ENCODE results near the gene TNRC6A. TPM values are rescaled to one million over a fixed set of nuclear protein-coding genes. Genes with fewer than 3 reads are reported as not detected.
A peak's percentile ranks its signal among the peaks of the same experiment; 100 is the strongest.

TNRC6A gene
- total and polyA plus RNA-seq, 4 donors: 9.3 to 42.3 (median 22.9) TPM

DNA sequence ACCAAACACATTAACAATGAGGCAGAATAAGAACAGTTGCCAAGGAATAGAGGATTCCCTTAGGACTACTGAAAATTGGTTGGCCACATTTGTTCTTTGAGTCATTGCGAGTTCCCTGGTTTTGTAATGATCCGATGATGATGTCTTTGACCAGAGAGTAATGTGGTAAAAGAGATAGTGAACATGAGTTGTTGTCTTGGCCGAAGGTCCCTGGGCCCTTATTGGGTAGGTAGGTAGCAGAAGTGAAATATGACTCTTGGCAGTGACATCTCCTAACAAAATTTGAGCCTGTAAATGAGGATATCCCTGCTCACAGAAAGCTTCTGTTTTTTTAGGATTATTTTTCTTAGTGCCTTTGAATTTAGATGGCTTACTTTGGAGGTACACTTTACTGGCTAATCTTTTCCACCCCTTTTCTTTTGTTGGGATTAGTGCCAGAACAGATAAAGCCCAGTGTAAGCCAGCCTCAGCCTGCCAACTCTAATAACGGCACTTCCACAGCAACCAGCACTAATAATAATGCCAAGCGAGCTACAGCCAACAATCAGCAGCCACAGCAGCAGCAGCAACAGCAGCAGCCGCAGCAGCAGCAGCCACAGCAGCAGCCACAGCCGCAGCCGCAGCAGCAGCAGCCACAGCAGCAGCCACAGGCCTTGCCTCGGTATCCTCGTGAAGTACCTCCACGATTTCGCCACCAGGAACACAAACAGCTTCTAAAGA is 47.2 kb downstream of the TNRC6A start:
- TF ChIP-seq FOXA2 (IDR thresholded peaks at IDR 0.05) (no peak), TAF1 (conservative IDR thresholded peaks at IDR 0.05) (no peak), HNF4G (IDR thresholded peaks at IDR 0.05) (no peak), NR2F2 (IDR thresholded peaks at IDR 0.05) (no peak), HNF4A (conservative IDR thresholded peaks at IDR 0.05) (peak; percentile 30 to 33), RAD21 (IDR thresholded peaks at IDR 0.05) (no peak), JUND (IDR thresholded peaks at IDR 0.05) (no peak), FOXA1 (IDR thresholded peaks at IDR 0.05) (no peak), RXRA (IDR thresholded peaks at IDR 0.05) (peak in 1 of 2 donors; percentile 17)
- TF ChIP-seq, protein P1, sequence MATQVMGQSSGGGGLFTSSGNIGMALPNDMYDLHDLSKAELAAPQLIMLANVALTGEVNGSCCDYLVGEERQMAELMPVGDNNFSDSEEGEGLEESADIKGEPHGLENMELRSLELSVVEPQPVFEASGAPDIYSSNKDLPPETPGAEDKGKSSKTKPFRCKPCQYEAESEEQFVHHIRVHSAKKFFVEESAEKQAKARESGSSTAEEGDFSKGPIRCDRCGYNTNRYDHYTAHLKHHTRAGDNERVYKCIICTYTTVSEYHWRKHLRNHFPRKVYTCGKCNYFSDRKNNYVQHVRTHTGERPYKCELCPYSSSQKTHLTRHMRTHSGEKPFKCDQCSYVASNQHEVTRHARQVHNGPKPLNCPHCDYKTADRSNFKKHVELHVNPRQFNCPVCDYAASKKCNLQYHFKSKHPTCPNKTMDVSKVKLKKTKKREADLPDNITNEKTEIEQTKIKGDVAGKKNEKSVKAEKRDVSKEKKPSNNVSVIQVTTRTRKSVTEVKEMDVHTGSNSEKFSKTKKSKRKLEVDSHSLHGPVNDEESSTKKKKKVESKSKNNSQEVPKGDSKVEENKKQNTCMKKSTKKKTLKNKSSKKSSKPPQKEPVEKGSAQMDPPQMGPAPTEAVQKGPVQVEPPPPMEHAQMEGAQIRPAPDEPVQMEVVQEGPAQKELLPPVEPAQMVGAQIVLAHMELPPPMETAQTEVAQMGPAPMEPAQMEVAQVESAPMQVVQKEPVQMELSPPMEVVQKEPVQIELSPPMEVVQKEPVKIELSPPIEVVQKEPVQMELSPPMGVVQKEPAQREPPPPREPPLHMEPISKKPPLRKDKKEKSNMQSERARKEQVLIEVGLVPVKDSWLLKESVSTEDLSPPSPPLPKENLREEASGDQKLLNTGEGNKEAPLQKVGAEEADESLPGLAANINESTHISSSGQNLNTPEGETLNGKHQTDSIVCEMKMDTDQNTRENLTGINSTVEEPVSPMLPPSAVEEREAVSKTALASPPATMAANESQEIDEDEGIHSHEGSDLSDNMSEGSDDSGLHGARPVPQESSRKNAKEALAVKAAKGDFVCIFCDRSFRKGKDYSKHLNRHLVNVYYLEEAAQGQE (IDR thresholded peaks at IDR 0.05): peak; percentile 31
- TF ChIP-seq, protein P2, sequence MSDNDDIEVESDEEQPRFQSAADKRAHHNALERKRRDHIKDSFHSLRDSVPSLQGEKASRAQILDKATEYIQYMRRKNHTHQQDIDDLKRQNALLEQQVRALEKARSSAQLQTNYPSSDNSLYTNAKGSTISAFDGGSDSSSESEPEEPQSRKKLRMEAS (IDR thresholded peaks at IDR 0.05): no peak
- TF ChIP-seq, protein P3, sequence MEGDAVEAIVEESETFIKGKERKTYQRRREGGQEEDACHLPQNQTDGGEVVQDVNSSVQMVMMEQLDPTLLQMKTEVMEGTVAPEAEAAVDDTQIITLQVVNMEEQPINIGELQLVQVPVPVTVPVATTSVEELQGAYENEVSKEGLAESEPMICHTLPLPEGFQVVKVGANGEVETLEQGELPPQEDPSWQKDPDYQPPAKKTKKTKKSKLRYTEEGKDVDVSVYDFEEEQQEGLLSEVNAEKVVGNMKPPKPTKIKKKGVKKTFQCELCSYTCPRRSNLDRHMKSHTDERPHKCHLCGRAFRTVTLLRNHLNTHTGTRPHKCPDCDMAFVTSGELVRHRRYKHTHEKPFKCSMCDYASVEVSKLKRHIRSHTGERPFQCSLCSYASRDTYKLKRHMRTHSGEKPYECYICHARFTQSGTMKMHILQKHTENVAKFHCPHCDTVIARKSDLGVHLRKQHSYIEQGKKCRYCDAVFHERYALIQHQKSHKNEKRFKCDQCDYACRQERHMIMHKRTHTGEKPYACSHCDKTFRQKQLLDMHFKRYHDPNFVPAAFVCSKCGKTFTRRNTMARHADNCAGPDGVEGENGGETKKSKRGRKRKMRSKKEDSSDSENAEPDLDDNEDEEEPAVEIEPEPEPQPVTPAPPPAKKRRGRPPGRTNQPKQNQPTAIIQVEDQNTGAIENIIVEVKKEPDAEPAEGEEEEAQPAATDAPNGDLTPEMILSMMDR (IDR thresholded peaks at IDR 0.05; ENCODE audit: low read depth, low read length, missing input control): no peak
- Histone ChIP-seq H3K27ac (ENCODE audit: low read depth in 1 of 2, low read length in 2 of 2) (peak overlapping the region; percentile 63 to 71), H3K36me3 (ENCODE audit: control insufficient read depth in 4 of 4, insufficient read depth in 3 of 4, low read depth in 1 of 4, low read length in 3 of 4) (peaks cover 8 to 41% (median 25%) of the 10 kb centered on the region in 4 donors), H3K27me3 (ENCODE audit: control insufficient read depth in 4 of 4, insufficient read depth in 4 of 4, low read length in 3 of 4) (no peaks in the 10 kb centered on the region), H3K4me1 (ENCODE audit: control insufficient read depth in 4 of 4, insufficient read depth in 4 of 4, low read length in 3 of 4) (peaks cover 16 to 38% (median 23%) of the 10 kb centered on the region in 4 donors), H3K9ac (ENCODE audit: low read depth in 1 of 2, low read length in 2 of 2) (no peak overlapping the region), H3K9me3 (ENCODE audit: control insufficient read depth in 4 of 4, low read length in 3 of 4) (no peaks in the 10 kb centered on the region), H3K4me3 (ENCODE audit: low read depth in 1 of 3, low read length in 3 of 3) (no peak overlapping the region)
- WGBS: 42% methylated on average over 12 of the region's 12 CpGs
- DNase-seq (ENCODE audit: low spot score): no peak

DNA sequence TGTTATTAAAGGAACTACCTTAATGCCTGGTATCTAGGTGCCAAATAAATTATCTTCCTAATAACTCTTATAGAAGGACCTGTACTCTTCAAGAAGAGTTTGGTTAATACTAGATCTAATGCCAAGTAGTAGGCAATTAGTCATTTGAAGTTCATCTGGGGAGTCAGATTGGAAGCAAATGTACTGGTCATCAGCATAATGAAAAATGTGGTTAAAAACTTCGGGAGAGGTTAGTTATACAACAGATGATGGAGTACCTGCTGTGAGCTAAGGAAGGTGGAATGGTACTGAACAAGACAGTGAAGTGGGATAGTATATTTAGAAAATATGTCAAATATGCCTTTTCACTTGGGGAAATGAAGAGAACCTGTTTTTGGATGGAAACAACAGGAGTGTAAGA is 49.2 kb downstream of the TNRC6A start:
- 100% methylated on average over 1 of the region's 1 CpG for WGBS
- peaks cover 13 to 46% (median 31%) of the 10 kb centered on the region in 4 donors for H3K36me3 ChIP-seq (ENCODE audit: control insufficient read depth in 4 of 4, insufficient read depth in 3 of 4, low read depth in 1 of 4, low read length in 3 of 4)
- TF ChIP-seq, protein P3 (IDR thresholded peaks at IDR 0.05; ENCODE audit: low read depth, low read length, missing input control): no peak
- TF ChIP-seq HNF4A (conservative IDR thresholded peaks at IDR 0.05): no peak
- no peak for TF ChIP-seq NR2F2 (IDR thresholded peaks at IDR 0.05)
- TF ChIP-seq HNF4G (IDR thresholded peaks at IDR 0.05): no peak
- TF ChIP-seq RXRA (IDR thresholded peaks at IDR 0.05): no peak
- no peak for TF ChIP-seq SP1 (IDR thresholded peaks at IDR 0.05)
- TF ChIP-seq GABPA (IDR thresholded peaks at IDR 0.05 in 1 of 2, conservative IDR thresholded peaks at IDR 0.05 in 1 of 2): no peak
- TF ChIP-seq FOXA2 (IDR thresholded peaks at IDR 0.05): no peak
- H3K9ac ChIP-seq (ENCODE audit: low read depth in 1 of 2, low read length in 2 of 2): no peak overlapping the region
- no peak for DNase-seq (ENCODE audit: low spot score)
- no peak overlapping the region for H3K4me3 ChIP-seq (ENCODE audit: low read depth in 1 of 3, low read length in 3 of 3)
- no peak overlapping the region for H3K27ac ChIP-seq (ENCODE audit: low read depth in 1 of 2, low read length in 2 of 2)
- no peaks in the 10 kb centered on the region for H3K9me3 ChIP-seq (ENCODE audit: control insufficient read depth in 4 of 4, low read length in 3 of 4)
- H3K4me1 ChIP-seq (ENCODE audit: control insufficient read depth in 4 of 4, insufficient read depth in 4 of 4, low read length in 3 of 4): peaks cover 11 to 33% (median 22%) of the 10 kb centered on the region in 4 donors
- H3K27me3 ChIP-seq (ENCODE audit: control insufficient read depth in 4 of 4, insufficient read depth in 4 of 4, low read length in 3 of 4): no peaks in the 10 kb centered on the region

All from liver (tissue), 9 donors.